IMR-90 (cell line): ENCODE measurements around the gene EFS. TPM values are rescaled to one million over a fixed set of nuclear protein-coding genes. Genes with fewer than 3 reads are reported as not detected.

Experiments used
- ATAC-seq: fragments of 200-7000 bp; cut with Tn5 transposase; 2 replicates; pipeline ENCODE4 v1.9.1; 2020; ENCODE audit warnings: low read depth, mild to moderate bottlenecking, moderate library complexity
- BruUV-seq: library from RNA; stranded (reverse); fragments of 400-500 nt; replicated peaks from 2 replicates; lab custom pipeline; 2021; lab: Mats Ljungman, UMichigan
- CTCF ChIA-PET: fragments of 300-600 bp; formaldehyde crosslinking; extraction: SDS; loops from one replicate; lab custom pipeline; 2021; ENCODE audit warnings: antibody characterized with exemption; lab: Yijun Ruan, JAX
- POLR2A ChIA-PET: fragments of 300-600 bp; sonication (Branson Sonifier 250); formaldehyde crosslinking; loops from one replicate; lab custom pipeline; 2022; ENCODE audit warnings: antibody characterized with exemption; ENCODE audit not compliant: unreplicated experiment; lab: Charles Lee
- DNase-seq: peaks from one replicate; pipeline ENCODE4 v3.0.0; 2013
- H2AFZ ChIP-seq: replicated peaks from 2 replicates; pipeline ENCODE3; 2013; ENCODE audit warnings: low read length, mild to moderate bottlenecking; ENCODE audit not compliant: poor library complexity
- H2AK5ac ChIP-seq: 2 replicates; pipeline ENCODE4 v1.6.1; 2013; ENCODE audit warnings: low read depth, low read length, inconsistent platforms
- H2AK9ac ChIP-seq: replicated peaks from 2 replicates; pipeline ENCODE3; 2013; ENCODE audit warnings: mild to moderate bottlenecking, low read depth, low read length, moderate library complexity; ENCODE audit not compliant: poor library complexity
- H2BK120ac ChIP-seq: 2 replicates; pipeline ENCODE4 v1.6.1; 2013; ENCODE audit warnings: low read depth, low read length, inconsistent platforms
- H2BK15ac ChIP-seq: 3 replicates; pipeline ENCODE4 v1.6.1; 2013; ENCODE audit warnings: low read depth, low read length, inconsistent platforms
- H2BK20ac ChIP-seq: 2 replicates; pipeline ENCODE4 v1.6.1; 2013; ENCODE audit warnings: low read depth, mild to moderate bottlenecking, inconsistent platforms, low read length, moderate library complexity
- H2BK5ac ChIP-seq: 2 replicates; pipeline ENCODE4 v1.6.1; 2013; ENCODE audit warnings: mild to moderate bottlenecking, low read depth, low read length, inconsistent platforms; ENCODE audit not compliant: poor library complexity, severe bottlenecking
- H3K14ac ChIP-seq: replicated peaks from 2 replicates; pipeline ENCODE4 v1.6.1; 2013; ENCODE audit warnings: low read depth, low read length, inconsistent platforms
- H3K18ac ChIP-seq: 2 replicates; pipeline ENCODE4 v1.6.1; 2013; ENCODE audit warnings: low read depth, low read length, control low read depth
- H3K23ac ChIP-seq: 2 replicates; pipeline ENCODE4 v1.6.1; 2013; ENCODE audit warnings: low read depth, low read length, inconsistent platforms
- H3K27ac ChIP-seq: 2 replicates; pipeline ENCODE4 v1.5.1; 2013; ENCODE audit warnings: mild to moderate bottlenecking, control low read depth, low read length; ENCODE audit not compliant: insufficient read depth
- H3K27me3 ChIP-seq: 2 replicates; pipeline ENCODE4 v1.6.1; 2013; ENCODE audit warnings: low read length; ENCODE audit not compliant: control insufficient read depth, insufficient read depth
- H3K36me3 ChIP-seq: 2 replicates; pipeline ENCODE4 v1.6.1; 2013; ENCODE audit warnings: low read length, mixed read lengths; ENCODE audit not compliant: control insufficient read depth, insufficient read depth
- H3K4ac ChIP-seq: 2 replicates; pipeline ENCODE4 v1.6.1; 2013; ENCODE audit warnings: low read depth, low read length, inconsistent platforms
- H3K4me1 ChIP-seq: 2 replicates; pipeline ENCODE4 v1.6.1; 2013; ENCODE audit warnings: low read length, mixed read lengths; ENCODE audit not compliant: control insufficient read depth, insufficient read depth
- H3K4me2 ChIP-seq: 2 replicates; pipeline ENCODE4 v1.6.1; 2013; ENCODE audit warnings: low read depth, mild to moderate bottlenecking, control low read depth, low read length, moderate library complexity
- H3K4me3 ChIP-seq: 2 replicates; pipeline ENCODE4 v1.5.1; 2013; ENCODE audit warnings: low read depth, mild to moderate bottlenecking, control low read depth, low read length, moderate library complexity; ENCODE audit not compliant: insufficient read depth
- H3K56ac ChIP-seq: 2 replicates; pipeline ENCODE4 v1.6.1; 2013; ENCODE audit warnings: low read length, inconsistent platforms; ENCODE audit not compliant: insufficient read depth; ENCODE audit errors: extremely low read depth
- H3K79me1 ChIP-seq, 2 experiments: 2 replicates each; pipeline ENCODE4 v1.6.1; 2013; ENCODE audit warnings: low read length in 2 of 2, inconsistent platforms in 1 of 2, low read depth in 1 of 2
- H3K9ac ChIP-seq: 2 replicates; pipeline ENCODE4 v1.6.1; 2013; ENCODE audit warnings: low read depth, low read length, control low read depth
- H3K9me1 ChIP-seq: 2 replicates; pipeline ENCODE4 v1.6.1; 2013; ENCODE audit warnings: low read length, inconsistent platforms; ENCODE audit not compliant: insufficient read depth
- H3K9me3 ChIP-seq: 2 replicates; pipeline ENCODE4 v1.6.1; 2013; ENCODE audit warnings: low read length; ENCODE audit not compliant: control insufficient read depth, insufficient read depth
- H4K20me1 ChIP-seq: 2 replicates; pipeline ENCODE4 v1.6.1; 2013; ENCODE audit warnings: low read length, inconsistent platforms; ENCODE audit not compliant: insufficient read depth
- H4K5ac ChIP-seq: 2 replicates; pipeline ENCODE4 v1.6.1; 2013; ENCODE audit warnings: mild to moderate bottlenecking, low read depth, low read length, control low read depth
- H4K8ac ChIP-seq, 2 experiments: 2 replicates each; pipeline ENCODE4 v1.6.1; 2013; ENCODE audit warnings: low read depth in 2 of 2, low read length in 2 of 2, control low read depth in 1 of 2, inconsistent platforms in 1 of 2
- H4K91ac ChIP-seq: 2 replicates; pipeline ENCODE4 v1.6.1; 2013; ENCODE audit warnings: low read depth, low read length, inconsistent platforms; ENCODE audit not compliant: insufficient read depth
- BHLHE40 ChIP-seq: fragments of 150-350 bp; IDR thresholded peaks from 2 replicates; pipeline ENCODE4 v1.6.1; 2016; ENCODE audit warnings: mild to moderate bottlenecking, low read depth, low read length
- CEBPB ChIP-seq: IDR thresholded peaks from 2 replicates; pipeline ENCODE4 v1.6.1; 2012; ENCODE audit warnings: low read depth, low read length, improper control_type of control experiment
- CHD1 ChIP-seq: IDR thresholded peaks from 2 replicates; pipeline ENCODE4 v1.6.1; 2012; ENCODE audit warnings: low read depth, low read length, improper control_type of control experiment
- MAFK ChIP-seq: IDR thresholded peaks from 2 replicates; pipeline ENCODE4 v1.6.1; 2012; ENCODE audit warnings: low read depth, low read length, improper control_type of control experiment
- MAZ ChIP-seq: IDR thresholded peaks from 2 replicates; pipeline ENCODE4 v1.6.1; 2012; ENCODE audit warnings: low read depth, mild to moderate bottlenecking, low read length, improper control_type of control experiment, moderate library complexity, borderline replicate concordance
- MXI1 ChIP-seq: IDR thresholded peaks from 2 replicates; pipeline ENCODE4 v1.6.1; 2012; ENCODE audit warnings: low read depth, mild to moderate bottlenecking, low read length, moderate library complexity, borderline replicate concordance
- NFE2L2 ChIP-seq: fragments of 150-350 bp; IDR thresholded peaks from 2 replicates; pipeline ENCODE4 v1.6.1; 2016; ENCODE audit warnings: low read depth, mild to moderate bottlenecking, low read length
- RCOR1 ChIP-seq: IDR thresholded peaks from 2 replicates; pipeline ENCODE4 v1.6.1; 2012; ENCODE audit warnings: mild to moderate bottlenecking, low read length, improper control_type of control experiment; ENCODE audit not compliant: insufficient replicate concordance
- RFX5 ChIP-seq: IDR thresholded peaks from 2 replicates; pipeline ENCODE4 v1.8.0; 2012; ENCODE audit warnings: low read depth, mild to moderate bottlenecking, low read length, moderate library complexity
- WGBS, 2 experiments: methylation state at CpG; one replicate each; pipeline versions ENCODE4 v1.1.5 to v1.1.7; 2013; ENCODE audit warnings: missing lambda C conversion rate in 2 of 2; ENCODE audit not compliant: insufficient read length in 1 of 2; ENCODE audit errors: extremely low coverage in 2 of 2; 5-methylcytosine and 5-hydroxymethylcytosine counted together
- dilution Hi-C: fragments of 300-500 bp; cut with HindIII; formaldehyde crosslinking; loops from one replicate; pipeline ENCODE4 v1.14.3; 2018; ENCODE audit warnings: low sequenced_read_pairs; ENCODE audit not compliant: unreplicated experiment
- in situ Hi-C: fragments of 300-500 bp; cut with MboI; formaldehyde crosslinking; loops from 3 replicates; pipeline ENCODE4 v1.14.3; 2019; ENCODE audit warnings: low sequenced_read_pairs, inconsistent platforms, mixed read lengths
- intact Hi-C: fragments of 100-400 bp; cut with micrococcal nuclease; formaldehyde crosslinking; loops from 2 replicates; pipeline ENCODE4 v1.10.0; 2022
- polyA plus RNA-seq, 3 experiments: library from polyadenylated mRNA; depleted of rRNA; stranded (reverse); fragments of >200 nt; gene quantifications; 2 replicates each; pipeline ENCODE4 v1.2.3, GENCODE V29; 2012; ENCODE audit warnings: low replicate concordance in 1 of 3
- total RNA-seq: library from RNA; depleted of rRNA; stranded (reverse); fragments of >200 nt; gene quantifications from 2 replicates; pipeline ENCODE4 v1.2.3, GENCODE V29; 2012
- TF ChIP-seq, protein P1 (sequence below): fragments of 150-350 bp; IDR thresholded peaks from 2 replicates; pipeline ENCODE4 v1.6.1; 2017; ENCODE audit warnings: mild to moderate bottlenecking, antibody characterized with exemption, low read length, low read depth
- TF ChIP-seq, protein P2 (sequence below): fragments of 150-350 bp; IDR thresholded peaks from 2 replicates; pipeline ENCODE4 v1.6.1; 2016; ENCODE audit warnings: low read depth, mild to moderate bottlenecking, low read length, moderate library complexity, borderline replicate concordance
- TF ChIP-seq, protein P3 (sequence below): conservative IDR thresholded peaks from 2 replicates; pipeline ENCODE4 v1.5.1; 2012; ENCODE audit warnings: mild to moderate bottlenecking, low read depth, low read length, improper control_type of control experiment

Gene EFS
- total and polyA plus RNA-seq, 2 of the 4 experiments (the other 2 are of a cell fraction): 2.2 to 11.6 TPM

DNA sequence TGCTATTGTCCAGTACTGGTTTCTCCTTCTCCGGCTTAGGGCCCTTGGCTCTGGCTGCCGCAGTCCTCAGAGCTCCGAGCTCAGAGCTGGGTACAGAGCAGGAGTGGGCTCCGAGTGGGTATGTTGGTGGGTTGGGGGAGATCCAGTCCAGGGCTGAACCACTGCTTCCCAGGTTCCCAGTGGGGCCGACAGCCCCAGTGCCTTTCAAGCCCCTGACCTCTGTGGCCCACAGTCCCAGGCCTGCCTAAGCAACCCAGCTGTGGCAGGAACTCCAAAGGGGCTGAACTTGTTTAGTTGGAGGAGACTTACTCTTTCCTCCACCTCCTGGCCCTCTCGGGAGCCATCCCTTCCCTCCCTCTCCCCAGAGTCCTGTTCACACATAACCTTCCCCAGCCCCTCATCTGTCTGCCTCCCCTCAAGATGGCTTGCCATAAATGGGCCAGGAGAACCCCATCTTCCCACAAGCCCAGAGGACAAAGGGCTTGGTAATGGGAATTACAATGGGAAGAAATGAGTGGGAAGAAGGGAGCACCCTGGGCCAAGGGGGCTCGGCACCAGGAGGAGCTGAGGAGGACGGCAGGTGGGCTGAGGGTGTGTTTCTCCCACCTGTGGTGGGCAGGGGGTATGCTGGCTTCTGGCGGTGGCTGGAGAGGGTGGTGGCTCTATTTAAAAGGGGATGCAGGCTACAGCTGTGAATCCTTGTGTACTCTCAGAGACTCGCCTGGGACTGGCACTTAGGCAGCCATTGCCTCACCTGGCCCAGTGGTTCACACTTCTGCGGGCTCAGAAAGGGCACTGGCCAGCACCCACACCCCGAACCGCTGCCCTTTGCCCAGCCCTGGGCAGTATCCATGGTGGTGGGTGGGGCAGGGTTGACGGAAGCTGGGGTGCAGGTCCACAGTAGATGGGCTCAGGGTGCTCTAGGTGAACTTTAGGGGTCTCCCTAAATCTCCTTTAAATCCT is 46.9 kb upstream of the EFS start:
- WGBS, 2 experiments: 71% methylated on average over 5 of the region's 14 CpGs; no CpG with 5 or more reads in 1 of the 2 experiments
- Histone ChIP-seq H4K8ac (no peak overlapping the region), H4K5ac (no peak overlapping the region), H3K9me3 (no peaks in the 10 kb centered on the region), H2BK20ac (no peak overlapping the region), H3K27me3 (peaks cover 41% of the 10 kb centered on the region), H2BK15ac (no peak overlapping the region), H3K18ac (no peak overlapping the region), H3K23ac (no peak overlapping the region), H3K36me3 (no peaks in the 10 kb centered on the region), H2AK9ac (no peak overlapping the region), H3K27ac (no peak overlapping the region), H2AK5ac (no peak overlapping the region), H3K56ac (no peak overlapping the region), H3K9ac (no peak overlapping the region), H3K4me2 (no peak overlapping the region), H4K91ac (no peak overlapping the region), H2BK5ac (no peak overlapping the region), H4K20me1 (no peaks in the 10 kb centered on the region), H3K4ac (no peak overlapping the region), H3K4me3 (no peak overlapping the region), H3K4me1 (no peaks in the 10 kb centered on the region), H3K14ac (no peak overlapping the region), H2AFZ (no peak overlapping the region), H3K9me1 (no peaks in the 10 kb centered on the region), H3K79me1 (no peaks in the 10 kb centered on the region), H2BK120ac (no peak overlapping the region)
- ChIA-PET CTCF (interaction anchor here (1.0 kb wide), 1 partner anchor 15 kb away, joined by 3 read pairs; no protein-coding TSS in a partner anchor), POLR2A (no interaction called here)
- BruUV-seq: no TSS peak
- intact Hi-C loops (no loop called here), dilution Hi-C loops (no loop called here), in situ Hi-C loops (no loop called here)
- ATAC-seq: no peak
- no peak for DNase-seq
- TF ChIP-seq, protein P1, sequence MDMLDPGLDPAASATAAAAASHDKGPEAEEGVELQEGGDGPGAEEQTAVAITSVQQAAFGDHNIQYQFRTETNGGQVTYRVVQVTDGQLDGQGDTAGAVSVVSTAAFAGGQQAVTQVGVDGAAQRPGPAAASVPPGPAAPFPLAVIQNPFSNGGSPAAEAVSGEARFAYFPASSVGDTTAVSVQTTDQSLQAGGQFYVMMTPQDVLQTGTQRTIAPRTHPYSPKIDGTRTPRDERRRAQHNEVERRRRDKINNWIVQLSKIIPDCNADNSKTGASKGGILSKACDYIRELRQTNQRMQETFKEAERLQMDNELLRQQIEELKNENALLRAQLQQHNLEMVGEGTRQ: no peak
- no peak for TF ChIP-seq MAFK
- no peak for TF ChIP-seq CHD1
- no peak for TF ChIP-seq NFE2L2
- TF ChIP-seq, protein P2, sequence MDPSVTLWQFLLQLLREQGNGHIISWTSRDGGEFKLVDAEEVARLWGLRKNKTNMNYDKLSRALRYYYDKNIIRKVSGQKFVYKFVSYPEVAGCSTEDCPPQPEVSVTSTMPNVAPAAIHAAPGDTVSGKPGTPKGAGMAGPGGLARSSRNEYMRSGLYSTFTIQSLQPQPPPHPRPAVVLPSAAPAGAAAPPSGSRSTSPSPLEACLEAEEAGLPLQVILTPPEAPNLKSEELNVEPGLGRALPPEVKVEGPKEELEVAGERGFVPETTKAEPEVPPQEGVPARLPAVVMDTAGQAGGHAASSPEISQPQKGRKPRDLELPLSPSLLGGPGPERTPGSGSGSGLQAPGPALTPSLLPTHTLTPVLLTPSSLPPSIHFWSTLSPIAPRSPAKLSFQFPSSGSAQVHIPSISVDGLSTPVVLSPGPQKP: no peak
- TF ChIP-seq MAZ: no peak
- TF ChIP-seq, protein P3, sequence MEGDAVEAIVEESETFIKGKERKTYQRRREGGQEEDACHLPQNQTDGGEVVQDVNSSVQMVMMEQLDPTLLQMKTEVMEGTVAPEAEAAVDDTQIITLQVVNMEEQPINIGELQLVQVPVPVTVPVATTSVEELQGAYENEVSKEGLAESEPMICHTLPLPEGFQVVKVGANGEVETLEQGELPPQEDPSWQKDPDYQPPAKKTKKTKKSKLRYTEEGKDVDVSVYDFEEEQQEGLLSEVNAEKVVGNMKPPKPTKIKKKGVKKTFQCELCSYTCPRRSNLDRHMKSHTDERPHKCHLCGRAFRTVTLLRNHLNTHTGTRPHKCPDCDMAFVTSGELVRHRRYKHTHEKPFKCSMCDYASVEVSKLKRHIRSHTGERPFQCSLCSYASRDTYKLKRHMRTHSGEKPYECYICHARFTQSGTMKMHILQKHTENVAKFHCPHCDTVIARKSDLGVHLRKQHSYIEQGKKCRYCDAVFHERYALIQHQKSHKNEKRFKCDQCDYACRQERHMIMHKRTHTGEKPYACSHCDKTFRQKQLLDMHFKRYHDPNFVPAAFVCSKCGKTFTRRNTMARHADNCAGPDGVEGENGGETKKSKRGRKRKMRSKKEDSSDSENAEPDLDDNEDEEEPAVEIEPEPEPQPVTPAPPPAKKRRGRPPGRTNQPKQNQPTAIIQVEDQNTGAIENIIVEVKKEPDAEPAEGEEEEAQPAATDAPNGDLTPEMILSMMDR: no peak
- TF ChIP-seq RFX5: no peak
- TF ChIP-seq CEBPB: no peak
- TF ChIP-seq RCOR1: no peak
- no peak for TF ChIP-seq MXI1
- no peak for TF ChIP-seq BHLHE40
